Measurements from ENCODE around the gene MAX.

The MAX gene

DNA sequence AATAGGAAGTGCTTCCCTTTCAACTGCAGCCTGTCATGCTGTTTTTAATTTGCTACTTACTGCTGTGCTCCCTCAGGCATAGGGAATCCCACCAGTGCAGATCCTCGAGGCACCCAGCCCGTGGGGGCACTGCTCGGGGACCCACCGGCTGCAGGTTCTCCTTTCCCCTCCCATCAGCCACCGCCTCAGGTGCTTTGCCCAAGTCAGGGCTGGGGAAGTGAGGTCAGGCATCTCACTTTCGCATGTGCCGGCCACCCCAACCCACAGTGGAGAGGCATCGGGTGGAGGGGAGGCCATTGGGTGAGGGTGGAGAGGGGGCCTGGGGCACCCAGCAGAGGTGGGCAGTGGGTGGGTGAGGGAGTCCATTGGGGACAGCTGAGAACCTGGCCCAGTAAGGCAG is 41.9 kb upstream of the MAX start:
- Histone ChIP-seq H2AK5ac (ENCODE audit: low read length, severe bottlenecking) (no peak overlapping the region), H3K14ac (ENCODE audit: low read length in 2 of 2) (peak overlapping the region in 1 of 2 experiments; percentile 11), H3K27me3 (ENCODE audit: control insufficient read depth in 1 of 2, insufficient read depth in 1 of 2, low read length in 2 of 2) (peaks cover 5 to 29% of the 10 kb centered on the region in 2 experiments), H3K4ac (ENCODE audit: low read depth in 1 of 2, low read length in 2 of 2) (no peak overlapping the region), H3K9me3 (ENCODE audit: control insufficient read depth, low read length) (no peaks in the 10 kb centered on the region), H3K79me1 (replicated peaks; ENCODE audit: low read length, poor library complexity, severe bottlenecking) (no peaks in the 10 kb centered on the region), H3K23ac (ENCODE audit: low read length in 2 of 2) (no peak overlapping the region), H3K18ac (ENCODE audit: low read depth in 1 of 2, low read length in 2 of 2) (no peak overlapping the region), H3K4me2 (ENCODE audit: low read length, poor library complexity, severe bottlenecking) (no peak overlapping the region), H3K4me1 (ENCODE audit: control insufficient read depth, insufficient read depth, low read depth, low read length) (no peaks in the 10 kb centered on the region), H2BK5ac (ENCODE audit: low read depth, low read length, poor library complexity, severe bottlenecking) (no peak overlapping the region), H2BK15ac (ENCODE audit: low read depth, poor library complexity, severe bottlenecking) (no peak overlapping the region), H2BK120ac (ENCODE audit: low read depth, low read length) (no peak overlapping the region), H3K9ac (ENCODE audit: low read length) (no peak overlapping the region), H3K4me3 (ENCODE audit: insufficient read depth in 1 of 2, low read depth in 1 of 2, low read length in 2 of 2) (no peak overlapping the region), H4K8ac (ENCODE audit: low read length) (no peak overlapping the region), H2BK12ac (ENCODE audit: low read length in 2 of 2) (no peak overlapping the region), H2AFZ (ENCODE audit: low read depth, low read length) (no peak overlapping the region), H4K91ac (ENCODE audit: low read length) (no peak overlapping the region), H3K27ac (ENCODE audit: low read length, poor library complexity, severe bottlenecking) (no peak overlapping the region), H3K36me3 (ENCODE audit: control insufficient read depth in 1 of 2, insufficient read depth in 2 of 2, low read depth in 1 of 2, low read length in 2 of 2) (no peaks in the 10 kb centered on the region)
- DNase-seq = no peak
- 95% methylated on average over 8 of the region's 8 CpGs for WGBS

DNA sequence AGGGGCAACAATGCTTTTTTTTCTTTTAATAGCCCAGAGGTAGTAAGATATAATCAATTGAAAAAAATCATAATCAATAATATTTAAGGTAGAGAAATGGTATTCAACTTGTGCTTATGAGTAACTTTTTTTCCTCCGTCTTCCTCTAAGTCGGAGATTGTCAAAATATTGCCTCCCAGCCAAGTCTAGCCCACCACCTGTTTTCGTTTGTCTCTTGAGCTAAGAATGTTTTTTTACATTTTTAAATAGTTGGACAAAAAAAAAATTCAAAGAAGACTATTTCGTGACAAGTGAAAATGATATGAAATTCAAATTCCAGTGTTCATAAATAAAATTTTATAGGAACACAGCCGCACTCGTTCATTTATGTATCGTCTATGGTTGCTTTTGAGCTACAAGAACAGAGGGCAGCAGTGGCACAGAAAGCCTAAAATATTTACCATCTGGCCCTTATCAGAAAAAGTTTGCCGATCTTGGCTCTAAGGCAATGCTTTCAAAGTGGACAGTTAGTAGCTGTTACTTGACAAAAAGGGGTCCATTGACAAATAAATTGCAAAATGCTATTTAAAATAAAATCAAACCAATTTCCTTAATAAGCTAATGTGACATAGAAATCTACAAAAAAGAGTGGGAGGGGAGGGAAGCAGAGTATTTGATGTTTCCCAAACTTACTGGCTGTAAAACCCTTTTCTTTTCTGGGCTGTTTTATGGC is 40.8 kb upstream of the MAX start:
- Histone ChIP-seq H2BK15ac (ENCODE audit: low read depth, poor library complexity, severe bottlenecking) (no peak overlapping the region), H2BK120ac (ENCODE audit: low read depth, low read length) (no peak overlapping the region), H3K79me1 (replicated peaks; ENCODE audit: low read length, poor library complexity, severe bottlenecking) (no peaks in the 10 kb centered on the region), H3K4me3 (ENCODE audit: insufficient read depth in 1 of 2, low read depth in 1 of 2, low read length in 2 of 2) (no peak overlapping the region), H3K36me3 (ENCODE audit: control insufficient read depth in 1 of 2, insufficient read depth in 2 of 2, low read depth in 1 of 2, low read length in 2 of 2) (no peaks in the 10 kb centered on the region), H3K23ac (ENCODE audit: low read length in 2 of 2) (no peak overlapping the region), H2AFZ (ENCODE audit: low read depth, low read length) (no peak overlapping the region), H2BK5ac (ENCODE audit: low read depth, low read length, poor library complexity, severe bottlenecking) (no peak overlapping the region), H3K14ac (ENCODE audit: low read length in 2 of 2) (no peak overlapping the region), H2BK12ac (ENCODE audit: low read length in 2 of 2) (no peak overlapping the region), H3K4me2 (ENCODE audit: low read length, poor library complexity, severe bottlenecking) (no peak overlapping the region), H4K91ac (ENCODE audit: low read length) (no peak overlapping the region), H2AK5ac (ENCODE audit: low read length, severe bottlenecking) (no peak overlapping the region), H3K18ac (ENCODE audit: low read depth in 1 of 2, low read length in 2 of 2) (no peak overlapping the region), H3K27me3 (ENCODE audit: control insufficient read depth in 1 of 2, insufficient read depth in 1 of 2, low read length in 2 of 2) (peaks cover 5 to 29% of the 10 kb centered on the region in 2 experiments), H3K4ac (ENCODE audit: low read depth in 1 of 2, low read length in 2 of 2) (no peak overlapping the region), H3K9me3 (ENCODE audit: control insufficient read depth, low read length) (no peaks in the 10 kb centered on the region), H3K27ac (ENCODE audit: low read length, poor library complexity, severe bottlenecking) (no peak overlapping the region), H4K8ac (ENCODE audit: low read length) (no peak overlapping the region), H3K9ac (ENCODE audit: low read length) (no peak overlapping the region), H3K4me1 (ENCODE audit: control insufficient read depth, insufficient read depth, low read depth, low read length) (no peaks in the 10 kb centered on the region)
- WGBS = 96% methylated on average over 3 of the region's 8 CpGs
- no peak for DNase-seq

DNA sequence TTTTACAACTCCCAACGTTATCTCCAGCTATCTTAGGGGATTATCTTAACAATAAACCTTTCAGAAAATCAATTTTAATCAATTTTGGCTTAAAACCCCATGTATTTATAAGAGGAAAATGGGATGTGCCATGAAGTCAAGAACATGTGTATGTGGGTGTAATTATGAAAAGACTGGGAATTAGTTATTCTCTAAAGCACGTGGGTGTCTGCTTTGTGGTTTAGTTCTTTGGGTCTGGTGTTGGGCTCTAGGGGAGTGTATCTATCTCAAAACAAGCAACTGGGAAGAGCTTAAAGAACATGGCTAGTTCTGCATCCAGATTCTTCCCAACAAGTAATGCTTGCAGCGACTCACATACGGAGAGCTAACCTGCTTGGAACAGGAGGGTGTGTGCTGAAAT is 40.1 kb upstream of the MAX start:
- Histone ChIP-seq H2BK120ac (ENCODE audit: low read depth, low read length) (no peak overlapping the region), H3K4me3 (ENCODE audit: insufficient read depth in 1 of 2, low read depth in 1 of 2, low read length in 2 of 2) (no peak overlapping the region), H3K9ac (ENCODE audit: low read length) (no peak overlapping the region), H2BK5ac (ENCODE audit: low read depth, low read length, poor library complexity, severe bottlenecking) (no peak overlapping the region), H3K23ac (ENCODE audit: low read length in 2 of 2) (no peak overlapping the region), H2BK12ac (ENCODE audit: low read length in 2 of 2) (no peak overlapping the region), H3K18ac (ENCODE audit: low read depth in 1 of 2, low read length in 2 of 2) (no peak overlapping the region), H3K9me3 (ENCODE audit: control insufficient read depth, low read length) (no peaks in the 10 kb centered on the region), H4K8ac (ENCODE audit: low read length) (no peak overlapping the region), H3K79me1 (replicated peaks; ENCODE audit: low read length, poor library complexity, severe bottlenecking) (no peaks in the 10 kb centered on the region), H2BK15ac (ENCODE audit: low read depth, poor library complexity, severe bottlenecking) (no peak overlapping the region), H3K4me1 (ENCODE audit: control insufficient read depth, insufficient read depth, low read depth, low read length) (no peaks in the 10 kb centered on the region), H2AFZ (ENCODE audit: low read depth, low read length) (no peak overlapping the region), H3K36me3 (ENCODE audit: control insufficient read depth in 1 of 2, insufficient read depth in 2 of 2, low read depth in 1 of 2, low read length in 2 of 2) (no peaks in the 10 kb centered on the region), H3K27ac (ENCODE audit: low read length, poor library complexity, severe bottlenecking) (no peak overlapping the region), H3K4ac (ENCODE audit: low read depth in 1 of 2, low read length in 2 of 2) (no peak overlapping the region), H3K14ac (ENCODE audit: low read length in 2 of 2) (no peak overlapping the region), H3K4me2 (ENCODE audit: low read length, poor library complexity, severe bottlenecking) (no peak overlapping the region), H2AK5ac (ENCODE audit: low read length, severe bottlenecking) (no peak overlapping the region), H3K27me3 (ENCODE audit: control insufficient read depth in 1 of 2, insufficient read depth in 1 of 2, low read length in 2 of 2) (peaks cover 5 to 29% of the 10 kb centered on the region in 2 experiments), H4K91ac (ENCODE audit: low read length) (no peak overlapping the region)
- DNase-seq = no peak
- 68% methylated on average over 2 of the region's 4 CpGs for WGBS

DNA sequence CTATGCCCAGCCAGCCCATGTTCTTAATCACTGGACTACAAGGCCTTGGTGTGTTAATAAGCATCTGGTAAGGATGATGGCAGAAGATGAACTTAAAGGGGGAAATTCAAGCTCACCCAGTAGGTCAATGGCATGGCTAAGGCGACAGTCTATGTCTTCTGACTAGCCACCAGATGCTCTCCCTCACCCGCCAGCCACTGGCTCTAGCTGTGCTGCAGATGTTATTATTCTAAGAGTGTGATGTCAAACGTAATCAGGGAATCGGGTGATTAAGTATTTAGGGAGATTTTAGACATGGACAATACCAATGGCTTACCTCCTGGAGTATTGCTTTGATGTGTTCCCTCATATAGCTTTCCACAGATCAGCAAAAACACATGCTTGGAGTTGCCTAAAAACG is 39.2 kb upstream of the MAX start:
- DNase-seq = no peak
- Histone ChIP-seq H3K4me3 (ENCODE audit: insufficient read depth in 1 of 2, low read depth in 1 of 2, low read length in 2 of 2) (no peak overlapping the region), H4K8ac (ENCODE audit: low read length) (no peak overlapping the region), H3K36me3 (ENCODE audit: control insufficient read depth in 1 of 2, insufficient read depth in 2 of 2, low read depth in 1 of 2, low read length in 2 of 2) (no peaks in the 10 kb centered on the region), H2BK5ac (ENCODE audit: low read depth, low read length, poor library complexity, severe bottlenecking) (no peak overlapping the region), H3K27me3 (ENCODE audit: control insufficient read depth in 1 of 2, insufficient read depth in 1 of 2, low read length in 2 of 2) (peaks cover 5 to 29% of the 10 kb centered on the region in 2 experiments), H2BK15ac (ENCODE audit: low read depth, poor library complexity, severe bottlenecking) (no peak overlapping the region), H2AFZ (ENCODE audit: low read depth, low read length) (no peak overlapping the region), H3K23ac (ENCODE audit: low read length in 2 of 2) (no peak overlapping the region), H3K79me1 (replicated peaks; ENCODE audit: low read length, poor library complexity, severe bottlenecking) (no peaks in the 10 kb centered on the region), H3K9me3 (ENCODE audit: control insufficient read depth, low read length) (no peaks in the 10 kb centered on the region), H3K14ac (ENCODE audit: low read length in 2 of 2) (no peak overlapping the region), H3K18ac (ENCODE audit: low read depth in 1 of 2, low read length in 2 of 2) (no peak overlapping the region), H3K4ac (ENCODE audit: low read depth in 1 of 2, low read length in 2 of 2) (no peak overlapping the region), H2AK5ac (ENCODE audit: low read length, severe bottlenecking) (no peak overlapping the region), H2BK12ac (ENCODE audit: low read length in 2 of 2) (no peak overlapping the region), H3K4me1 (ENCODE audit: control insufficient read depth, insufficient read depth, low read depth, low read length) (no peaks in the 10 kb centered on the region), H4K91ac (ENCODE audit: low read length) (no peak overlapping the region), H3K27ac (ENCODE audit: low read length, poor library complexity, severe bottlenecking) (no peak overlapping the region), H2BK120ac (ENCODE audit: low read depth, low read length) (no peak overlapping the region), H3K9ac (ENCODE audit: low read length) (no peak overlapping the region), H3K4me2 (ENCODE audit: low read length, poor library complexity, severe bottlenecking) (no peak overlapping the region)
- WGBS = 53% methylated on average over 2 of the region's 5 CpGs
